OCI-LY1 (cell line): ENCODE data around the gene FBXO11.
A peak's percentile ranks its signal among the peaks of the same experiment; 100 is the strongest.

Source experiments
- H2AFZ ChIP-seq: fragments of 200-600 bp; sonication (generic), shearing (Covaris generic); 2 replicates; pipeline ENCODE4 v1.6.0; 2014; ENCODE audit warnings: antibody characterized with exemption, mild to moderate bottlenecking, low read length
- H3F3A ChIP-seq: fragments of 200-600 bp; sonication (generic), shearing (Covaris generic); 2 replicates; pipeline ENCODE4 v1.6.0; 2014; ENCODE audit warnings: mild to moderate bottlenecking, antibody characterized with exemption, low read length, moderate library complexity; ENCODE audit not compliant: insufficient read depth
- H3K27ac ChIP-seq: fragments of 200-600 bp; sonication (generic); 2 replicates; pipeline ENCODE4 v1.5.1; 2014; ENCODE audit warnings: low read length, mixed run types, mild to moderate bottlenecking, low read depth; ENCODE audit not compliant: poor library complexity, severe bottlenecking
- H3K27me3 ChIP-seq: fragments of 200-600 bp; sonication (generic); 2 replicates; pipeline ENCODE4 v1.6.0; 2014; ENCODE audit warnings: antibody characterized with exemption, mild to moderate bottlenecking, low read length, moderate library complexity; ENCODE audit not compliant: insufficient read depth
- H3K36me3 ChIP-seq: fragments of 200-600 bp; sonication (generic); 2 replicates; pipeline ENCODE4 v1.6.1; 2014; ENCODE audit warnings: mild to moderate bottlenecking, antibody characterized with exemption, low read length, moderate library complexity, mixed read lengths; ENCODE audit not compliant: insufficient read depth
- H3K4me1 ChIP-seq: fragments of 200-600 bp; sonication (generic); 2 replicates; pipeline ENCODE4 v1.5.1; 2014; ENCODE audit warnings: mild to moderate bottlenecking, low read length, moderate library complexity; ENCODE audit not compliant: insufficient read depth, severe bottlenecking
- H3K4me2 ChIP-seq: fragments of 200-600 bp; sonication (generic), shearing (Covaris generic); 2 replicates; pipeline ENCODE4 v1.6.1; 2014; ENCODE audit warnings: low read length
- H3K4me3 ChIP-seq: fragments of 200-600 bp; sonication (generic); 2 replicates; pipeline ENCODE4 v1.5.1; 2014; ENCODE audit warnings: low read length, low read depth, mild to moderate bottlenecking, mixed read lengths; ENCODE audit not compliant: poor library complexity, severe bottlenecking
- H3K79me2 ChIP-seq: fragments of 200-600 bp; shearing (Covaris generic); 2 replicates; pipeline ENCODE4 v1.6.1; 2016; ENCODE audit warnings: mixed run types, low read length, mixed read lengths; ENCODE audit not compliant: insufficient read depth
- H3K9ac ChIP-seq: fragments of 200-600 bp; sonication (generic), shearing (Covaris generic); 2 replicates; pipeline ENCODE4 v1.6.1; 2014; ENCODE audit warnings: mild to moderate bottlenecking, low read length, mixed read lengths
- H3K9me2 ChIP-seq: fragments of 200-600 bp; sonication (generic), shearing (Covaris generic); 2 replicates; pipeline ENCODE4 v1.6.1; 2014; ENCODE audit warnings: low read depth, mild to moderate bottlenecking, low read length, mixed read lengths
- H3K9me3 ChIP-seq: fragments of 200-600 bp; shearing (Covaris generic); 2 replicates; pipeline ENCODE4 v1.6.1; 2014; ENCODE audit warnings: low read length, mixed read lengths
- H4K20me1 ChIP-seq: fragments of 200-600 bp; sonication (generic), shearing (Covaris generic); 2 replicates; pipeline ENCODE4 v1.6.0; 2016; ENCODE audit warnings: mild to moderate bottlenecking, low read length; ENCODE audit not compliant: insufficient read depth
- CTCF ChIP-seq: fragments of 200-600 bp; sonication (generic), shearing (Covaris generic); IDR thresholded peaks from 2 replicates; pipeline ENCODE4 v1.5.1; 2017; ENCODE audit warnings: mild to moderate bottlenecking, antibody characterized with exemption, low read length, moderate library complexity, mixed read lengths
- EZH2 ChIP-seq: fragments of 200-600 bp; sonication (generic), shearing (Covaris generic); IDR thresholded peaks from 2 replicates; pipeline ENCODE4 v1.8.0; 2017; ENCODE audit warnings: borderline replicate concordance, mixed run types, mild to moderate bottlenecking, antibody characterized with exemption, low read length, moderate library complexity, mixed read lengths

Gene FBXO11

GRCh38 chr2:47741637-47742036, 164.7 kb downstream of the FBXO11 start:
- H3K4me3 ChIP-seq: no peak overlapping the region
- no peaks in the 10 kb centered on the region for H3K27me3 ChIP-seq
- no peaks in the 10 kb centered on the region for H3F3A ChIP-seq
- peak overlapping the region; percentile 68 for H3K27ac ChIP-seq
- no peaks in the 10 kb centered on the region for H3K79me2 ChIP-seq
- no peaks in the 10 kb centered on the region for H3K9me3 ChIP-seq
- H2AFZ ChIP-seq: no peak overlapping the region
- peaks cover 67% of the 10 kb centered on the region for H3K4me1 ChIP-seq
- H3K4me2 ChIP-seq: no peak overlapping the region; the same call in 1 of the 2 replicates
- H3K9me2 ChIP-seq: no peaks in the 10 kb centered on the region
- peaks cover 80% of the 10 kb centered on the region for H3K36me3 ChIP-seq
- H3K9ac ChIP-seq: peak overlapping the region; percentile 4; the same call in 1 of the 2 replicates
- no peaks in the 10 kb centered on the region for H4K20me1 ChIP-seq
- no peak for TF ChIP-seq CTCF
- no peak for TF ChIP-seq EZH2

GRCh38 chr2:47741101-47741500, 165.2 kb downstream of the FBXO11 start:
- no peaks in the 10 kb centered on the region for H3K79me2 ChIP-seq
- no peaks in the 10 kb centered on the region for H3F3A ChIP-seq
- peaks cover 72% of the 10 kb centered on the region for H3K4me1 ChIP-seq
- H3K36me3 ChIP-seq: peaks cover 75% of the 10 kb centered on the region
- no peaks in the 10 kb centered on the region for H3K9me2 ChIP-seq
- H3K4me3 ChIP-seq: no peak overlapping the region
- no peak overlapping the region for H2AFZ ChIP-seq
- no peaks in the 10 kb centered on the region for H3K9me3 ChIP-seq
- H3K9ac ChIP-seq: no peak overlapping the region; the same call in 1 of the 2 replicates
- H3K27me3 ChIP-seq: no peaks in the 10 kb centered on the region
- TF ChIP-seq EZH2: no peak
- TF ChIP-seq CTCF: no peak
- H4K20me1 ChIP-seq: no peaks in the 10 kb centered on the region
- peak overlapping the region; percentile 68 for H3K27ac ChIP-seq
- H3K4me2 ChIP-seq: no peak overlapping the region; the same call in 1 of the 2 replicates
